ENCODE measurements around the gene KCNJ15.
A peak's percentile ranks its signal among the peaks of the same experiment; 100 is the strongest.

KCNJ15 gene

DNA sequence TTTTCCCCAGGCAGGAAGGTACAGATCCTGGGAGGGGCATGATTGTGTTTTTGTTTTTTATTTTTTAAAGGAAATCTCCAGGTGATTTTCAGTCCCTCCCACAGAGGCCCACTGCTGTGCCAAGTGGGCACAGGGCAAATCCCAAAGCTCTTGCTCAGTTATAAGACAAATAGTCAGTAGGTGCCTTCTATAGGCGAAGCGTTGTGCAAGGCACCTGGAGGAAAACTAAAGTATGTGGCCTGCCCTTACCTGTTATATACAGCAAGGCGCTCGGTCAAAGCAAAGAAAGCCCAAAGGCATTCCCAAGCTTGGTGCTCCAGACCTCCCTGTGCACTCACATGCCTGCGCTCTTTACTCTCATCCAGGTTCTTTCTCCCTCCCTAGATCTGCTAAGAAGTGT lies 81.0 kb downstream of the KCNJ15 start:
- in situ Hi-C loops (cut with HindIII; ENCODE audit: low pct_ligation_motif_present, low pct_unique_long_range_greater_than_20kb, low sequenced_read_pairs) = no loop called here
- no peak for DNase-seq

DNA sequence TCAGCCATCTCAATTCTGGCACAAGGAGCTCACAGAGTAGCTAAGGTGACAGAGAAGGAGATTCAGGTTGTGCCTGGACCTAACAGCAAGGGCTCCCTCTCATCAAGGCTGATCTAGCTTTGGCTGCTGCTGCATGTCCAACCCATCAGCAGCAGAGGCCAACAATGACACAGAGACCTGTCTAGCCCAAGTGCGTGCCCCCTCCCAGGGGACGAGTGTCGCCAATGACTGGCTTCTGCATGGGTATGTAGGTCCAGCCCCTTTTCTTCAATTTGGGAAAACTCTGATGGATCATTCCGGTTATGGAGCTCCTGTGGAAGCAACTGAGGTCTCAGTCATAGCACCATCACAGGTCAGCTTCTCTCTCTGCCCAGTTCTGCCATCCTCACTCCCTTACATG lies 83.3 kb downstream of the KCNJ15 start:
- DNase-seq = no peak
- in situ Hi-C loops (cut with HindIII; ENCODE audit: low pct_ligation_motif_present, low pct_unique_long_range_greater_than_20kb, low sequenced_read_pairs) = no loop called here

DNA sequence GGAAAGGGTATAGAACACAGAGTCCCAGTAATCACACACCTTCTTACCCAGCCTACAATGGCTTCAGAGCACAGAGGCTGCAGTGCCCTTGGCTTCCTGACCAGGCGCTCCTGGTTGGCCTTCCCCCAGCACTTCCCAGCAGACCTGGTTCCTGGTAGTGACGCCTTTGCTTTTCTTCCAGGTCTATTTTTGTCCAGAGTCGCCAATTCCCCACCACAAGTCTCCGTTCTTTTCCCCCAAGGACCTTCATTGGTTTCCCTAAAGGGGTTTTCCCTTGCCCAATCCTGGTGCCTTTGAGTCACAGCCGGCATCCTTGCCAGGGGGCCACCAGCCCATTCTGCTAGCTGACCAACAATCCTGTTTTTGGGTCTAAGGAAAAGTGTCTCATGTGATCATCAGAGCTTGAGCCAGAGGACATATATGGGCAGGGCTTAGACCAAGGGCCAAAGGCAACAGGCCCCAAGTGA lies 84.8 kb downstream of the KCNJ15 start:
- in situ Hi-C loops (cut with HindIII; ENCODE audit: low pct_ligation_motif_present, low pct_unique_long_range_greater_than_20kb, low sequenced_read_pairs) = no loop called here
- DNase-seq = no peak

DNA sequence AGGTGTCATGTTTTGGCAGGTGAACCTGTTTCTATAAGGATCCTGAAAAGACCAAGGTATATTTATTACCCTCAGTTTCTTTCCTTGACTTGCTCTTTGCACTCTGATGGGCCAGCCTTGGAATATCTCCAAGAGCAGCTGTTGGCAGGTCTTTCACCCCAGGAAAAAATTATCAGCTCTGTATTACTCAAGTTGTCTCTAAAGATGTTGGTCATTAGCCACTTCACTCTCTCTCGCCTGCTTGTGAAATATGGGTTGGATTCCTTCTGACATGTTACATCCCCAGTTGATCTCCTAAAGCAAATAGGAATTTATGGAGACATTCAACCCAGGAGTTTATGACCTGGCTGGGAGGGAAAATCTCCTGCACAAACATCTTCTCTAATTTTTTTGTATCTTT lies 85.9 kb downstream of the KCNJ15 start:
- in situ Hi-C loops (cut with HindIII; ENCODE audit: low pct_ligation_motif_present, low pct_unique_long_range_greater_than_20kb, low sequenced_read_pairs) = no loop called here

DNA sequence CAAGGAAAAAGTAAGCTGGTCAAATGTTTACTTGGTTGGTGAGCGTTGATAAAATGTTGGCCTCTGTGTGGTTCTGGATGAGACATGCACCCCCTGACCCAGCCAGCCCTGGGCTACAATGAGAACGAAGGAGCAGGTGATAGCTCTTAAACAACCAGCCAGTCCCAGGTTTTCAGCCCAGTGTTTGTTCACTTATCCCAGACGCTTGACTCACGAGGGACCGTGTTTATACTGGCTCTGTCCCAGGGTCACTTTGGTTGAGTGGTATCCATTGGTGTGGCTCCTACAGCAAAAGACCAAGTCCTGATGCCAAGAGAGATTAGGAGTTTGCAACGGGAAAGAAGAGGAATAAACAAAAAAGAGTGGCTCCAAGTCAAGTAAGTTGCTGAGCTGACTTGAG lies 86.9 kb downstream of the KCNJ15 start:
- in situ Hi-C loops (cut with HindIII; ENCODE audit: low pct_ligation_motif_present, low pct_unique_long_range_greater_than_20kb, low sequenced_read_pairs) = no loop called here
- DNase-seq = no peak

More for the DNA sequence above, 85.9 kb downstream of the KCNJ15 start:
- DNase-seq = no peak

DNA sequence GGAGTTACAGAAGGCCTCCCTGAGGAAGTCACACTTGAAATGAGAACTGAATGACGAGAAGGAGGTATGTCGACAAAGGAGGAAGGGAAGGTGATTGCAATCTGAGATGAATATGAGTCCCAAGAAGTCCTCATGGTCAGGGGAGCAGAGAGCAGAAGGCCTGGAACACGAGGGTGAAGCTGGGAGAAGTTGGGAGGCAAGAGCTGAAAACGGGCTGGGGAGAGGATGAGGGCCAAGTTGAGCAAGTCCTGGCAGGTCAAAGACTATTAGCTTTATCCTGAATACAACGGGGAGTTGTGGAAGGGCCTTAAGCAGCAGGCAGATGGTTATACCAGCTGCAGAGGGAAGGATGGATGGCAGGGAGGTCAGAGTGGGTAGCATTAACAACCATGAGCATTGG lies 89.5 kb downstream of the KCNJ15 start:
- DNase-seq = no peak
- in situ Hi-C loops (cut with HindIII; ENCODE audit: low pct_ligation_motif_present, low pct_unique_long_range_greater_than_20kb, low sequenced_read_pairs) = no loop called here

DNA sequence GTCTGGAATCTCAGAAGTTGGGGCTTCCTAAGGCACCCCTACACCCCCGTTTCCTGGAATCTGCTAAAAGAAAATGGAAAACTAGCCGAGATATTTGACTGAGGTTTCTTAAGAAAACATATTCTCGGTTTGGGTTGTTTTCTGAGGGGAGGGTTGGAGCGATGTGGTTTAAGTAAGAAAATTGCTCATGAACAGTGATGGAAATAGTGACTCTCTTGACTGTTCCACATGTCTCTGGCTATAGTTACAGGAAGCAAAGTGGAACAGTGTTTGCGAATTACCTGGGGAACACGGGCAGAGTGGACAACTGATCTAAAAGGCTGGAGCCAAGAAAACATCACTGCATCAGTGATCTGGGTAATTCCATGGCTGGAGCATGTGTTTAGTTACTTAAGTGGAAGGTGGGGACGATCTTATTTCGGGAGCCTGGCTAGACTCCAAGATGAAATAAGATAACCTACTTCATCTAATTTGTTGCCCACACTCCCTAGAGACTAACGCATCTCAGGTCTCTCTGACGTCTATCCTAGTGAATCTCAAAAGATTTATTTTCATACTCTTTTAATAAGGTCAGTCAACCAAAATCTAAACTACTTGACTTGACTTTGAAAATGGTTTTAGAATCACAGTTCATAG lies 92.4 kb downstream of the KCNJ15 start:
- in situ Hi-C loops (cut with HindIII; ENCODE audit: low pct_ligation_motif_present, low pct_unique_long_range_greater_than_20kb, low sequenced_read_pairs) = no loop called here
- DNase-seq = no peak

DNA sequence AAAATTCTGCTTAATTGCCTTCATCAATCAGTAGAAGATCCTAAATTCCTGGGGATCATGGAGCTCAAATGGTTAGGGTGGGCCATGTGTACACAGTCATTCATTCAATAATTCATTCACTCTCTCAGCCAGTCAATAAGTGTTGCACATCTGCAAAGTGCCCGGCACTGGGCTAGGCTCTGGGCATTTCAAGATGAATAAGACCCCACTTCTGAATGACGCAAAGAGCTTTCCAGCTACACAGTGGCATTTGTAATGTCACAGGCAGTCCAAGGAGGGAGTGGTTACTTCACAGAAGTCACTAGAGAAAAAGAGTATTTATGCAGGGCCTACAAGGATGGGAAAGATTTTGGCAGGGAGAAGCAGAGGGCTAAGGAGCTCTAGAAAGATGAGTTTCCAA lies 93.2 kb downstream of the KCNJ15 start:
- DNase-seq = no peak
- in situ Hi-C loops (cut with HindIII; ENCODE audit: low pct_ligation_motif_present, low pct_unique_long_range_greater_than_20kb, low sequenced_read_pairs) = loop anchor here (25.0 kb wide), 1 partner anchor 188 kb away; no protein-coding TSS in a partner anchor

DNA sequence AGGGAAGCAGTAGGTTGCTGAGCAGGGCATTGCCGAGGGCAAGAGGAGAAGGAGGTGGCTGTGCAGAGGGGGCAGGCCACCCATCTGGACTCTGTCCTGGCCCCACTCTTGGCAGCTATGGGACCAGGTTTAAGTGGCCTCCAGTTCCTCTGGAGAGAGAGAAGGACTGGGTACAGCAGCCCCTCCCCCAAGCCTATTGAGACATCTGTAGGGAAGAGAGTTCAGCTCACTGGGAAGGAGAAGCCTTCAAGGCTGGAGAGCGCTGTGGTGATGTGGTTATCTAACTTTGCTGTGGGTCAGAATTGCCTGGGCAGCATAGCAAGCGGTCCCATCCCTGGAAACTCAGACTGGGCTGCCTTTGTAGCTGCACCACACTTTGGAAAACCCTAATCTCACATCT lies 93.9 kb downstream of the KCNJ15 start:
- in situ Hi-C loops (cut with HindIII; ENCODE audit: low pct_ligation_motif_present, low pct_unique_long_range_greater_than_20kb, low sequenced_read_pairs) = loop anchor here (25.0 kb wide), 1 partner anchor 188 kb away; no protein-coding TSS in a partner anchor
- DNase-seq = no peak

DNA sequence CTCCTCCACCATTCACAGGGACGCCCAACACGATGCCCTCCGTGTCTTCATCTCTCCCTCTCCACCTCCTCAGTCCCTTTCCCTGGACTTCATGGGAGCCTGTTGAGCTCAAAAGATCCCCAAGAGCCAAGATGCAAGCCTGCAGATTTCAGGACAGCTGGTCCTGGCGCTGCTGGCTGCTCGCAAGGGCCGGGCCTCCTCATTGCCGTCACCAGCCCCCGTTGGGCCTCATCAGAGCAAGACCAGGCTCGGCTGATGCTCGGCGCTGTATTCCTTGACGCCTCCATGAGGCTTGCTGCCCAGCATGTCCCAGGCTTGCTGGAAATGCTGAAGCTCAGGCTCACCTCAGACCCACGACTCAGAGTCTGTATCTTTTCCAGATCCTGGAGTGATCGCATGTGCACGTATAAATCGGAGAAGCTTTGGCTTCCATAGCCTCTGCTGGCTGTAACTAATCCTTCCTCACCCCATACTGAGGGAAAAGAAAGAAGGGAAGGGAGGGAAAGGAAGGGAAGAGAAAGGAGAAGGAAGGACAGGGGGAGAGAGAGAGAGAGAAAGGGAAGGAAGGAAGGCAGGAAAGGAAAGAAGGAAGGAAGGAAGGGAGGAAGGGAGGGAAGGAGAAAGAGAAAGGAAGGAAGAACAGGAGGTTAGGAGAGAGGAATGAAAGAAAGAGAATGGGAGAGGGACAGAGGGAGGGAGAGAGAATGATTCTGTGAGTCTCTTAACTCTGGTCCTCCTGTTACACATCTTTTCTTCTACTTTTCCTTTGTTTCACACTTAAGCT lies 94.6 kb downstream of the KCNJ15 start:
- in situ Hi-C loops (cut with HindIII; ENCODE audit: low pct_ligation_motif_present, low pct_unique_long_range_greater_than_20kb, low sequenced_read_pairs) = loop anchor here (25.0 kb wide), 1 partner anchor 189 kb away; no protein-coding TSS in a partner anchor
- no peak for DNase-seq

DNA sequence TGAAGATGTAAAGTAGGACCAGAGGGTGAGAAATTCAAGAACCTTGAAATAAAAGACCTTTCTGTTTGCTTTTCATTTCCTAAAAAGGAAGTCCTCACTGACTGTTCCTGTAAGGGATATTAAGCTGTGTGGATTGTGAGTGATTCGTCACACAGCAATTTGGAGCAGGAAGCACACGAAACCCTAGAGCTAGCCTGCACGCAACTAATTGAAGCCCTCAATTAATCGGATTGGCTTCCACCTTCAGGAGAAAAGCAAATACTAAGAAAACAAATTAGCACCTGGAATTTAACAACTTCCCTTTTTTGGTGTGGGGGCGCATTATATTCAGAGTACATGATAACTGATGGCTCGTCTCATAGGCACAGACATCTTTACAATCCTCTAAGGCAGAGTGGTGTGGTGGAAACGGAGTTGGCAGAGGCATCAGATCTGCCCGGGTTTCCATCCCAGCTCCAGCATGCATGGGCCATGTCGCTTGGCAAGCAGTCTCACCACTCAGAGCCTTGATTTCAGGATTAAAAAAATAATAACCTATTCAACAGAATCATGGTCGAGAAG lies 95.2 kb downstream of the KCNJ15 start:
- peak; percentile 56 for DNase-seq
- in situ Hi-C loops (cut with HindIII; ENCODE audit: low pct_ligation_motif_present, low pct_unique_long_range_greater_than_20kb, low sequenced_read_pairs) = loop anchor here (25.0 kb wide), 1 partner anchor 190 kb away; no protein-coding TSS in a partner anchor

DNA sequence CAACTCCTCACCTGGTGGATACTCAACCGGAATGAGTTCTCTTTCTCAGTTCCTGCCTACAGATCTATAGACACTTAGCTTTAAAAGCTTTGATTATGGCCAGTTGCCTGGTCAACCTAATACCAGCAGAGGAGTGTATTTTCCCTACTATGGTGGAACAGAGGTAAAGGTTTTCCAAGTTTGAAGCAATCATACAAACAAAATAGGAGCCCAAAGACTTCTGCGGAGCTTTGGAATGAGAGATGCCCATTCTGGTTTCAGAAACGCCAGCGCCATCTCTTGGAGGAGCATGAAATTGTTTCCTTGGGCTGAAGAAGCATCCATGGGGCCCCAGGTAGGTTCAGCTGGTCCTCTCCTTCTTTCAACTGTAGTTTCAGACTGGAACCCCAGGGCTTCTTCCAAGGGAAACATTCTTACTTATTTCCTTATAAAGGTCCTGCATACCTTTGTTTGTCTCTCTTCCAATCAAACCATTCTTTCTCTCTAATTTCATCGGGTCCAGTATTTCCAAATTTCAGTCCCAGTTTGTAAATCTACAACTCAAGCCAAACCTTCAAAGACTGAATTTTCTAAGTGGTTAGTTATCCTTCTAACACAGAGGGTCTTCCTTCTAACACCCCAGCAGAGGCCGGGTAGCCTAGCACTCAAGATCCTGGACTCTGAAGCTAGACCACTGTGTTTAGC lies 95.9 kb downstream of the KCNJ15 start:
- peak; percentile 62 for DNase-seq
- in situ Hi-C loops (cut with HindIII; ENCODE audit: low pct_ligation_motif_present, low pct_unique_long_range_greater_than_20kb, low sequenced_read_pairs) = loop anchor here (25.0 kb wide), 1 partner anchor 190 kb away; no protein-coding TSS in a partner anchor

DNA sequence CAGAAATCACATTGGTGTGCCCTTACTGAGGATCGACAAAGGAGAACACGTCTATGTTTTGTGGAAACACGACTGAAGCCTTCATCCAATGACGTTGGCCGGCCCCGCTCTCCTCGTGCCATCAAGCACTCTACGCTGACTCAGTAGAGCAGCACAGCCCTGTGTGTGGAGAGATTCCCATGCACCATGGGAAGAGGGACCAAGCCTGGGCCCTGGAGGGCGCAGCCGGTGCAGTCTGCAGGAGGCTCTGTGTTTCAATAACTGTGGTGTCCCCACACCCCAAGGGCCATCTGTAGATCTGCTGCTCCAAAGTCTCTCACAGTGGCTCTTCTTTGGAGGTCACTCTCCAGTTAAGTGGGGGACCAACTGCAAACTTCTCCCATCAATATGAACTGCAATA lies 97.4 kb downstream of the KCNJ15 start:
- no peak for DNase-seq
- in situ Hi-C loops (cut with HindIII; ENCODE audit: low pct_ligation_motif_present, low pct_unique_long_range_greater_than_20kb, low sequenced_read_pairs) = loop anchor here (25.0 kb wide), 1 partner anchor 192 kb away; no protein-coding TSS in a partner anchor

DNA sequence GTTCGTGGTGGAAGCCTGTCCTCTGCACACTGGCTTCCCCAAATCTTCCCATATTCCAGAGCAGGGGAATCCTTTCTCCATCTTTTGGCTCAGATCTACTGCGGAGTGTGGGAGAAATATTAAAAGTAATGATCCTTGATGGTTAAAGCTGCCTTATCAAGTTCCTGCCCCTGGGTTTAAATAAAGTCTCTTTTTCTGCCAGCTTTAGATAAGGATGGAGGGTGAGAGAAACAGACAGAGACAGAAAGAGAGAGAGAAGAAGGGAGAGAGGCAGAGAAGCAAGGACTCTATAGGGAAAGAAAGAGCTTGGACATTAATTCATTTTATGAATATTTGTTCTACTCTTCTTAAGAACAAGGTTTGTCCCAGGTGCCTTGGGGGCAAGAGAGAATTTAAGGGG lies 98.0 kb downstream of the KCNJ15 start:
- no peak for DNase-seq
- in situ Hi-C loops (cut with HindIII; ENCODE audit: low pct_ligation_motif_present, low pct_unique_long_range_greater_than_20kb, low sequenced_read_pairs) = loop anchor here (25.0 kb wide), 1 partner anchor 192 kb away; no protein-coding TSS in a partner anchor

DNA sequence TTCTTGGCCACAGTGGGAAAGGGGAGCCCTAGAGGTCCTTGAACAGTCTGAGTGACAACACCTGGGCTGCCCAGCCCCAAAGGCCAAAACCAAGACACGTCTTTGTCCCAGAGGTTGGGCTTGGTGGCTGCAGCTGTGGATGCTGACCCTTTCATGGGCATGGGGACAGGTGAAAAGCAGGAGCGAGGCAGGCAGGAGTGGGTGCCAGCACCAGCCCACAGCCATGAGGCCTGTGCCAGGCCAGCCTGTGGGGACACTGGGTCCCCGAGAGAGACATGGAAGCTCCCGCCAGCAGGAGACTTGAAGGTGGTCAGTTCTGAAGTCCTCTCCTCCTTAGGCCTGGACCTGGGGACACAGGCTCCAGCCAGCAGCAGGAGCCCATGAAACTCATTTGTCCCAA lies 98.6 kb downstream of the KCNJ15 start:
- no peak for DNase-seq
- in situ Hi-C loops (cut with HindIII; ENCODE audit: low pct_ligation_motif_present, low pct_unique_long_range_greater_than_20kb, low sequenced_read_pairs) = loop anchor here (25.0 kb wide), 1 partner anchor 193 kb away; no protein-coding TSS in a partner anchor

DNA sequence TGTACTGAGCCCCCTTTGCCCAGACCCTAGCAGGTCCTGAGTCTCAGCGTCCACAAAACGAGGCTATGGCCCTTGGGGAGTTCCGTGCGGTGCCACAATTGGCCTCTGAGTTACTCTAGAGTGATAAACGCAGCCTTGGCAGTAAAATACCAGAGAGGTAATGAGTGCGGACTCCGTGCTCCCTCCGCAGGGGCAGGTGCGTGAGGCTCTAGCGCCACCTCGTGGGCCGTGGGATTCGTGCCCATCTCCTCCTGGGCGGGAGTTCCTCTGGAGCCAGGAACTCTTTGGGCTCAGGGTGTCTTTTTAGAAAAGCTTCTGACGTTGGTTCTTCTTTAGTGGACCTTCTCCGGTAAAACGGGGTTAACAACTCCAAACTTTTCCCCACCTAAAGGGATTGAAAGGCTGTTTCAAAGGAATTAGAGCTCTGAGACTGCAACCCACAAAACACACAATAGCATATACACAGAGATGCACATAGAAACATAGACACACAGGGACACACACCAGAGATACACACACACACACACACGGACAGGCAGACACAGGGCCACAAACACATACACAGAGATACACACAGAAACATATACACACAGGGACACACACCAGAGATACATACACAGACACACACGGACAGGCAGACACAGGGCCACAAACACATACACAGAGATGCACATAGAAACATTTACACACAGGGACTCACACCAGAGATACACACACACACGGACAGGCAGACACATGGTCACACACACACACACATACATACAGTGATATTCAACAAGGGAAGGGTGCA lies 99.4 kb downstream of the KCNJ15 start:
- in situ Hi-C loops (cut with HindIII; ENCODE audit: low pct_ligation_motif_present, low pct_unique_long_range_greater_than_20kb, low sequenced_read_pairs) = loop anchor here (25.0 kb wide), 1 partner anchor 194 kb away; no protein-coding TSS in a partner anchor
- DNase-seq = peak; percentile 62

Data from ACHN (cell line).